Naive thymus-derived CD8-positive, alpha-beta T cell (primary cell): Measurements from ENCODE around the gene PSMD6. TPM values are rescaled to one million over a fixed set of nuclear protein-coding genes. Genes with fewer than 3 reads are reported as not detected.

Experiments
- ATAC-seq, 2 donors: fragments of 150-1000 bp; cut with Tn5 transposase in 1 of 2; sonication (Bioruptor Pico), chemical (Tn5 transposase) in 1 of 2; 1 replicate in 1 of 2; 2 replicates in 1 of 2; pipeline ENCODE4 v1.10.0; 2021; ENCODE audit warnings: mild to moderate bottlenecking in 2 of 2, moderate library complexity in 2 of 2
- POLR2A ChIA-PET: fragments of 350-600 bp; sonication (Branson Sonifier 250); formaldehyde crosslinking; loops from one replicate; lab custom pipeline; 2021; ENCODE audit warnings: antibody characterized with exemption; lab: Charles Lee
- DNase-seq, 10 donors: peaks; one replicate each; pipeline versions ENCODE4 v3.0.0 to v3.0.0-alpha.2; 2020 to 2022
- H3K27ac Mint-ChIP-seq, 10 donors: one replicate each; pipeline ENCODE4 v1.8.0; 2020 to 2022; ENCODE audit warnings: mild to moderate bottlenecking in 10 of 10, mixed read lengths in 10 of 10, moderate library complexity in 4 of 10, inconsistent platforms in 1 of 10
- H3K27me3 Mint-ChIP-seq, 5 donors: one replicate each; pipeline ENCODE4 v1.8.0; 2021 to 2022; ENCODE audit warnings: mixed read lengths in 5 of 5
- H3K36me3 Mint-ChIP-seq, 3 donors: one replicate each; pipeline ENCODE4 v1.8.0; 2020 to 2022; ENCODE audit warnings: mixed read lengths in 3 of 3, mild to moderate bottlenecking in 2 of 3, inconsistent platforms in 1 of 3
- H3K4me1 Mint-ChIP-seq, 4 donors: one replicate each; pipeline ENCODE4 v1.8.0; 2021 to 2022; ENCODE audit warnings: mixed read lengths in 4 of 4
- H3K4me3 Mint-ChIP-seq, 10 donors: one replicate each; pipeline ENCODE4 v1.8.0; 2020 to 2022; ENCODE audit warnings: mild to moderate bottlenecking in 10 of 10, mixed read lengths in 10 of 10, moderate library complexity in 6 of 10, inconsistent platforms in 1 of 10
- H3K9me3 Mint-ChIP-seq, 9 donors: one replicate each; pipeline ENCODE4 v1.8.0; 2020 to 2022; ENCODE audit warnings: mixed read lengths in 9 of 9, mild to moderate bottlenecking in 3 of 9, inconsistent platforms in 1 of 9, moderate library complexity in 1 of 9
- polyA plus RNA-seq, 3 donors: library from polyadenylated mRNA; unstranded; fragments of 300-500 nt; fragmentation: Illumina TruSeq; gene quantifications; one replicate each; pipeline ENCODE4 v1.2.3, GENCODE V29; 2021
- total RNA-seq, 8 experiments: library from RNA in 2 of 8; stranded (reverse) in 2 of 8; gene quantifications; one replicate each; pipeline ENCODE4 v1.2.3 and lab custom pipeline; 2021 to 2026

Gene PSMD6
- total and polyA plus RNA-seq, 5 experiments from 2014 or later = 76.8 to 114 (median 107) TPM

DNA sequence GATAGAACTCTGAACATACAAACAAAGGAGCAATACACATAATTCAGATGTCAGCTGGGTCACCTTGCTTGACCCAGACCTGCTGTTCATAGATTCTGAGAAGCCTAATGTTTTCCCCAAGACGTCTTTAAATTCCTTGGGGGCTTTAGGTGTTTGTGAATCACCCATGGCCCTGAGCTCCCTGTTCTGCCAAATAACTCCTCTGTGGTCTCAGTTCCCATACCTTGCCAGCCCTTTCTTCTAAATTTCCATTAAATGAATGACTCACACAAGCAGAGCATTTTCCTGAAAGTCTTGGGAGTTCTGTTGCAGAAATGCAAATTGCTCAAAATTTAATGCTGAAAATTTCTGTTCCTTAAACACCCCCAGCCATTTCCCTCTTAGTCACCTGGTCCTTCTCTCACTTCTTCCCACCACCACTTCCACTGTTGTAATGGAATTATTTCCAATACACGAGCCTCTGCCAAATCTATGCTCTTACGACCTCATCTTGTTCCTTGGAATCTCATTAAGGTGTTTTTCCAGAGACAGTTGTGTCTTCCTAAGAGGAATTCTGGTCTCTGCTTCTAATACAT lies 33.4 kb upstream of the PSMD6 start:
- peaks cover 13 to 52% (median 16%) of the 10 kb centered on the region in 5 donors for H3K27me3 Mint-ChIP-seq
- no peaks in the 10 kb centered on the region for H3K9me3 Mint-ChIP-seq
- POLR2A ChIA-PET = no interaction called here
- no peak for DNase-seq
- no peak overlapping the region for H3K27ac Mint-ChIP-seq
- H3K4me1 Mint-ChIP-seq = no peaks in the 10 kb centered on the region
- H3K4me3 Mint-ChIP-seq = no peak overlapping the region
- H3K36me3 Mint-ChIP-seq = no peaks in the 10 kb centered on the region
- no peak for ATAC-seq

- ATAC-seq (no peak), DNase-seq (no peak)
- peaks cover 11 to 48% (median 16%) of the 10 kb centered on the region in 5 donors for H3K27me3 Mint-ChIP-seq
- no peak overlapping the region for H3K27ac Mint-ChIP-seq
- no peaks in the 10 kb centered on the region for H3K36me3 Mint-ChIP-seq
- H3K4me3 Mint-ChIP-seq = no peak overlapping the region
- H3K9me3 Mint-ChIP-seq = no peaks in the 10 kb centered on the region
- peaks cover 0 to 1% (median 0%) of the 10 kb centered on the region in 4 donors for H3K4me1 Mint-ChIP-seq
- POLR2A ChIA-PET = no interaction called here
Observed at GRCh38 chr3:64055076-64055475, 31.8 kb upstream of the PSMD6 start.

DNA sequence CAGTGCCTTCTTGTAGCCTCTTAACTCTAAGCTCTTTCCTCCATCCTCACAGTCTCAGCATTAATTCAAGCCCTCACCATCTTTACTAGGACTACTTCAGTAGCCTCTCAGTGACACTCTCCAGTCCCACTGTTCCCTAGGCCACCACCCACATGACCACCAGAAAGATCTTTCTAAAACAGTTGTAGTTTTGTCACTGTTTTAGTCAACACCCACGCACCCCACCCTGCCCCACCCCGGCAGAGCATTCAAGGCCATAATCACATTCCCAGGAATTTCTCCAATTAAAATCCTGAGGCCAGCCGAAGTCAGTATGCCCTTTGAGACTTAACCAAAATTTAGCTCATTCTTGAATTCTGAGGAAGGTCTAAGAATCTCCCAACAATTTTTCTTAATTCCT lies 31.2 kb upstream of the PSMD6 start:
- Mint-ChIP-seq H3K36me3 (no peaks in the 10 kb centered on the region), H3K4me1 (peaks cover 0 to 1% (median 0%) of the 10 kb centered on the region in 4 donors), H3K27ac (no peak overlapping the region), H3K27me3 (peaks cover 13 to 51% (median 18%) of the 10 kb centered on the region in 5 donors), H3K9me3 (no peaks in the 10 kb centered on the region), H3K4me3 (no peak overlapping the region)
- DNase-seq (no peak), ATAC-seq (no peak)
- POLR2A ChIA-PET = no interaction called here

- no peak overlapping the region for H3K4me3 Mint-ChIP-seq
Observed at GRCh38 chr3:64053581-64053980, 30.3 kb upstream of the PSMD6 start.

DNA sequence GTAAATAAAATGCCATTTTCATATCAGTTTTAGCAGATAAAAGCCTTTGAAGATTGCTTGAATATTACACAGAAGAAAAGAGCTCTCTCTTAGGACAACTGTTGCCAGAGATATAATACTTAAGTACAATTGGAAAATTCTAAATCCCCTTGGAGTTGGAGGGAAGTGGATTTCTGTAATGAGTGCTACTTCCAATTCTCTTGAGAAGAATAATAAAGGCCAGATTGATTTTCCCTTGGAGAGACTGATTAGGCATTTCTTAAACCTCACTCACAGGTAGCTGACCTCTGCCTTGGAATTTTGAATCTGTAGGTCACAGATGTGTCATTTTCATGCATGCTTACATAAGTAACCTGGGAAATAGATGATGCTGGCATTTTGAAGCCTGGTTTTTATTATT lies 29.8 kb upstream of the PSMD6 start:
- Mint-ChIP-seq H3K4me3 (no peak overlapping the region), H3K27ac (no peak overlapping the region), H3K36me3 (no peaks in the 10 kb centered on the region), H3K27me3 (peaks cover 11 to 52% (median 25%) of the 10 kb centered on the region in 5 donors), H3K9me3 (no peaks in the 10 kb centered on the region), H3K4me1 (peaks cover 0 to 1% (median 0%) of the 10 kb centered on the region in 4 donors)
- no peak for ATAC-seq
- POLR2A ChIA-PET = no interaction called here
- no peak for DNase-seq

More at GRCh38 chr3:64053581-64053980, 30.3 kb upstream of the PSMD6 start:
- DNase-seq (no peak), ATAC-seq (no peak)
- peaks cover 0 to 1% (median 0%) of the 10 kb centered on the region in 4 donors for H3K4me1 Mint-ChIP-seq
- POLR2A ChIA-PET = no interaction called here
- H3K9me3 Mint-ChIP-seq = no peaks in the 10 kb centered on the region
- no peak overlapping the region for H3K27ac Mint-ChIP-seq
- H3K27me3 Mint-ChIP-seq = peaks cover 13 to 54% (median 24%) of the 10 kb centered on the region in 5 donors
- no peaks in the 10 kb centered on the region for H3K36me3 Mint-ChIP-seq

GRCh38 chr3:64049832-64050231 lies 26.5 kb upstream of the PSMD6 start:
- H3K4me3 Mint-ChIP-seq = no peak overlapping the region
- POLR2A ChIA-PET = no interaction called here
- H3K27ac Mint-ChIP-seq = no peak overlapping the region
- peaks cover 0 to 1% (median 0%) of the 10 kb centered on the region in 4 donors for H3K4me1 Mint-ChIP-seq
- H3K36me3 Mint-ChIP-seq = peaks cover 0 to 1% (median 0%) of the 10 kb centered on the region in 3 donors
- DNase-seq = no peak
- no peak for ATAC-seq
- peaks cover 11 to 47% (median 25%) of the 10 kb centered on the region in 5 donors for H3K27me3 Mint-ChIP-seq
- peaks cover 0 to 2% (median 0%) of the 10 kb centered on the region in 9 donors for H3K9me3 Mint-ChIP-seq

DNA sequence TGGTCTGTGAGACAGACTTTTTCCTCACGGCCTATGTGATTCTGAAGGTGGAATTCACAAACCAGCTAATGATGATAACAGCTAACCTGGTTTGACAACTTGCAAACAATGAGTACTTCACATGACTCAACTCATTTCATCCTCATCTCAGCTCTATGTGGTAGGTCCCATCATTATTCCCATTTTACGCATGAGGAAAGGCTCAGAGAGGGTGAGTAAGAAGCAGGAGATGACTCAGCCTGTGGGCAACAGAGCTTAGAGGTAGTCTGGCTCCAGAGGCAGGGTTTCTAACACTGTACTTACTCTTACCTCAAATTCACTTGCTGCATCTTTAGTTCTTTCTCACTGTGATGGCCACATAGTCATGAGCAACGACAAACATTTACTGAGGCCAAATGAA lies 25.8 kb upstream of the PSMD6 start:
- DNase-seq = no peak
- H3K36me3 Mint-ChIP-seq = peaks cover 0 to 1% (median 0%) of the 10 kb centered on the region in 3 donors
- no peak overlapping the region for H3K4me3 Mint-ChIP-seq
- POLR2A ChIA-PET = no interaction called here
- H3K27me3 Mint-ChIP-seq = peaks cover 14 to 51% (median 26%) of the 10 kb centered on the region in 5 donors
- ATAC-seq = no peak
- peaks cover 0 to 1% (median 0%) of the 10 kb centered on the region in 4 donors for H3K4me1 Mint-ChIP-seq
- no peak overlapping the region for H3K27ac Mint-ChIP-seq
- peaks cover 0 to 2% (median 0%) of the 10 kb centered on the region in 9 donors for H3K9me3 Mint-ChIP-seq

DNA sequence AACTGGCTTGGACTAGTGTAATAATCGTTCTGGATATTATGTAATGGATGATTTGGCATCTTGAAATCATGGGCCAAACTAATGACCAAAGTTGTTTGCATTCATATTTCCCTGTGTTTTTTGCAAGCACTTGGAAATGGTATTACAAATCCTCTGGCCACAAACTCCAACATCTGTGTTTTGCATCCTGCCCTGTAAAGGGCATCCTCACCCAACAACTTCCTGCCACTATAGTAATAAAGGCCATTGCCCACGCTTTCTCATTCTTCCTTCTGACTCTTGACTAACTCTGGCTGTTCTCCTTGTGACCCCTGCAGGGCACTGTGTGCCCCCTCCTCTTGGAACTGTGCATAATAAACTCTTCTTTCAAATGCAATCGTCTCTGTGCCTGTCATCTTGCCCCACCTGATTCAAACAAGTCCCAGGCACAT lies 25.4 kb upstream of the PSMD6 start:
- H3K9me3 Mint-ChIP-seq = peaks cover 0 to 2% (median 0%) of the 10 kb centered on the region in 9 donors
- POLR2A ChIA-PET = no interaction called here
- H3K27ac Mint-ChIP-seq = no peak overlapping the region
- no peak for DNase-seq
- H3K27me3 Mint-ChIP-seq = peaks cover 14 to 56% (median 29%) of the 10 kb centered on the region in 5 donors
- no peak overlapping the region for H3K4me3 Mint-ChIP-seq
- H3K4me1 Mint-ChIP-seq = peaks cover 0 to 1% (median 0%) of the 10 kb centered on the region in 4 donors
- peaks cover 0 to 1% (median 0%) of the 10 kb centered on the region in 3 donors for H3K36me3 Mint-ChIP-seq
- ATAC-seq = no peak

DNA sequence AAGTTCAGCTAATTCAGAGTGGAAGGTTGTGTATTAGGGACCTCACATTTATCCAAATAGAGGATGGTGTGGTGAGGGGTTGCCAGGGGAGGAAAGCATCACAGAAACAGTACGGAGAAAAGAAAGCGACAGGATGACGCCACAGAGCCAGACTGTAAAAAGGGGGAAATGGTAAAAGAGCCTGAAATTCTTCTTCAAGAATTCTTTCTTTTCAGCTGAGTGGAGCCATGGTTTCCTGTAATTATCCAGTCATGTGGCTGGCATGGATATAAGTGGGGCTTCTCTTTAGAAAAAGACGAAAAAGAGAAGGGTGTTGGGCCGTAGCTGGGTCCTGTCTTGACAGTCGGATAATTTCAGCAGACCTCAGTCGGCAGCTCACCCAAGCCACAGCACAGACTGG lies 24.5 kb upstream of the PSMD6 start:
- Mint-ChIP-seq H3K9me3 (peaks cover 0 to 2% (median 0%) of the 10 kb centered on the region in 9 donors), H3K4me1 (peaks cover 0 to 1% (median 0%) of the 10 kb centered on the region in 4 donors), H3K4me3 (no peak overlapping the region), H3K27me3 (peaks cover 17 to 57% (median 34%) of the 10 kb centered on the region in 5 donors), H3K27ac (no peak overlapping the region), H3K36me3 (peaks cover 0 to 1% (median 0%) of the 10 kb centered on the region in 3 donors)
- POLR2A ChIA-PET = no interaction called here
- no peak for DNase-seq
- ATAC-seq = no peak

DNA sequence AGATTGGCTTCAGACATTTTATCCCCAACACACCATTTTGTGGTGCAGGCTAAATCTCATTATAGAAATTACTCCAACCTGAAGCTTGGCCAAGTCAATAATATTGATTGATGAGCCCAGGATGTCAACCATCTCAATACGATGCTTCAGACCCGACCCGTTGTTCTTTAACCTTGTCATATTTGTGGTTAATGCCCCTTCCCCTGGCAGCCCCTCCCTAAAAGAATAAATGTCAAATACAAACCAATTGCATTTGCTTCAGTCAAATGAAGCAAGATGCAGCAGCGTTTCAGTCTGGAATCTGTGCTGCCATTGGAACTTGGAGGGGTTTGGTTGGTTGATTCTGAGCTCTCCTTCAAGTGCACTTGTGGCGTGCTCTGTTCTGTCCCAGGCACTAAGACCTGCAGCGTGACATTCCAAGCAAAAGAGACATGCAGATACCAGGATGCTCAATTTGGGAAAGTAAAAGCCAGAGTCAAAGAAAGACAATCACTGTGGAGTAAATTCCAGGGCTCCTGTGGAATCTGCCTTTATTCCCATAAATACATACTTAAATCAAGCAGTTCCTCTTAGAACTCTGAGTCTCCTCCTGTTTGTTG lies 23.8 kb upstream of the PSMD6 start:
- Mint-ChIP-seq H3K27ac (no peak overlapping the region), H3K4me3 (no peak overlapping the region), H3K27me3 (peaks cover 17 to 60% (median 36%) of the 10 kb centered on the region in 5 donors), H3K36me3 (peaks cover 0 to 1% (median 0%) of the 10 kb centered on the region in 3 donors), H3K9me3 (peaks cover 0 to 2% (median 0%) of the 10 kb centered on the region in 9 donors), H3K4me1 (peaks cover 0 to 1% (median 0%) of the 10 kb centered on the region in 4 donors)
- ATAC-seq (no peak), DNase-seq (no peak)
- POLR2A ChIA-PET = no interaction called here

GRCh38 chr3:64046592-64046991 lies 23.3 kb upstream of the PSMD6 start:
- peaks cover 0 to 1% (median 0%) of the 10 kb centered on the region in 4 donors for H3K4me1 Mint-ChIP-seq
- peaks cover 19 to 65% (median 39%) of the 10 kb centered on the region in 5 donors for H3K27me3 Mint-ChIP-seq
- H3K36me3 Mint-ChIP-seq = peaks cover 0 to 1% (median 0%) of the 10 kb centered on the region in 3 donors
- H3K4me3 Mint-ChIP-seq = no peak overlapping the region
- DNase-seq (no peak), ATAC-seq (no peak)
- POLR2A ChIA-PET = no interaction called here
- no peak overlapping the region for H3K27ac Mint-ChIP-seq
- peaks cover 0 to 2% (median 0%) of the 10 kb centered on the region in 9 donors for H3K9me3 Mint-ChIP-seq

GRCh38 chr3:64042952-64043351 lies 19.7 kb upstream of the PSMD6 start:
- peaks cover 0 to 2% (median 0%) of the 10 kb centered on the region in 9 donors for H3K9me3 Mint-ChIP-seq
- POLR2A ChIA-PET = no interaction called here
- no peak overlapping the region for H3K27ac Mint-ChIP-seq
- peaks cover 0 to 6% (median 0%) of the 10 kb centered on the region in 4 donors for H3K4me1 Mint-ChIP-seq
- peaks cover 0 to 1% (median 0%) of the 10 kb centered on the region in 3 donors for H3K36me3 Mint-ChIP-seq
- DNase-seq (no peak), ATAC-seq (no peak)
- peaks cover 22 to 58% (median 34%) of the 10 kb centered on the region in 5 donors for H3K27me3 Mint-ChIP-seq
- H3K4me3 Mint-ChIP-seq = no peak overlapping the region
